ENCODE results near the gene CEP128.

CEP128 gene

DNA sequence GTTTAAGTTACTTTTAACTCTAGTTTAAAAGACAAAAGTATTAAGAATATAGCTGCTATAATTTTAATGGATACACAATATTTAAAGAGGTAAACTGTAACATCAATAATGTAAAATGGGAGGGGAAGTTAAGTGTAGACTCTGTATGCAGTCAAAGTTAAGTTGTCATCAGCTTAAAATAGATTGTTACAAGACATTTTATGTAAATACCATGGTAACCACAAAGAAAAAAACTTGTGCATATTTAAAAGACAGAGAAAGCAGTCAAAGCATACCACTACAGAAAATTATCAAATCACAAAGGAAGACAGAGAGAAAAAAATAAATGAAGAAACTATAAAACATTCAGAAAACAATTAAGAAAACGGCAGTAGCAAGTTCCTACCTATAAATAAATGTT is 73.3 kb downstream of the CEP128 start:
- no peak for DNase-seq

DNA sequence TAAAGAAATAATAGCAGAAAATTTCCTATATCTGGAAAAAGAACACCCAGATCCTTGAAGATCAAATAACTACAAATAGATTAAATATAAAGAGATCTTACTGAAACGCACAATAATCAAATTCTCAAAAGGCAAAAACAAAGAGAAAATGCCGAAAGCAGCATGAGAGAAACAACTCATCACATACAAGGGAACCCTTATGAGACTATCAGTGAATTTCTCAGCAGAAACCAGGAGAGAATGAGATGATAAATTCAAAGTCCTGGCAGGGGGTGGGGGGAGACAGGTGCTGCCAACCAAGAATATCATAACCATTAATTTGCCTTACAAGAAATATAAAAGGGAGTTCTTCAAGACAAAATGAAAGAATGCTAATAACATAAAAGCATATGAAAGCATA is 73.7 kb downstream of the CEP128 start:
- DNase-seq, result no peak

DNA sequence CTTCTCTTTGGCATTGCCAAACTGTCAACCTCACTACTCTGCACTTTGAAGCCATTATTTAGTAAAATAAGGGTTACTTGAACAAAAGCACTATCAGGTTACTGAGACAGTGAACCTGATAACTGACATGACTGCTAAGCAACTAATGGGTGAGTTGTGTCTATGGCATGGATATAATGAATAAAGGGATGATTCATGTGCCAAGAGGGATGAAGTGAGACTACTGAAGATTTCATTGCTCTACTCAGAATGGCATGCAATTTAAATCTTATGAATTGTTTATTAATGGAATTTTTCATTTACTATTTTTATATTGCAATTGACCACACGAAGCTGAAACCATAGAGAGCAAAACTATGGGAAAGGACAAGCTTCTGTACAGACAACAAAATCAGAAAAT is 74.4 kb downstream of the CEP128 start:
- DNase-seq, result no peak

DNA sequence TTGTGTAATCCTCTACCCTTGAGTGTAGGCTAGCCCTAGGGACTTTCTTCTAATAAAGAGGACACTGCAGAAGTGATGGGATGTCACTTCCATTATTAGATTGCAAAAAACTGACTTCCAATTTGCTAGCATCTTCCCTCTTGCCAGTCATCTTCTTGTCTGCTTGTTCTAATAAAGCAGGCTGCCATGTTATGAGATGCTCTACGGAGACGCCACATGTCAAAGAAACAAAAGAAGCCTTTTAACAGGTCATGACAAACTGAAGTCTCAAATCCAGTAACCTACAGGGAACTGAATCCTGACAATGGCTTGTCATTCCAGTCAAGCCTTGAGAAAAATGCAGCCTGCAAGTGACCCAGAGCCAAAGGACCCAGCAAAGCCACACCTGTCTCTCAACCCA is 76.0 kb downstream of the CEP128 start:
- DNase-seq, result no peak

DNA sequence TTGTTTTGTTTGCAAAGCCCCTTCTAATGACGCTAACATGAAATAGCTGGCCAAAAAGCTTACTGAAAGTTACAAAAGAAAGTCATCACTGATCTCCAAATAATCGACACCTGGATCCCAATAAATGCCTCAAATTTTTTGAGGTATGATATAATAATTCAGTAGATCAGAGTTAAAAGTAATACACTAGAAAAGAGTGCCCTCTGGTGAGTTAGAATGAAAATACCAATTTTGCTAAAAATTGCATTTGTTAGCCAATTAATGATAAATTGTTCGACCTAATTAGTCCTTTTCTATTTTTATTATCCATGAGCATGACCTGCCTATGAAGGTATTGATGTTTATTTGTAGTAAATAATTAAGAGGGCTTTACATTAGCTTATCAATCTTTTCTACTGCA is 78.6 kb downstream of the CEP128 start:
- no peak for DNase-seq

DNA sequence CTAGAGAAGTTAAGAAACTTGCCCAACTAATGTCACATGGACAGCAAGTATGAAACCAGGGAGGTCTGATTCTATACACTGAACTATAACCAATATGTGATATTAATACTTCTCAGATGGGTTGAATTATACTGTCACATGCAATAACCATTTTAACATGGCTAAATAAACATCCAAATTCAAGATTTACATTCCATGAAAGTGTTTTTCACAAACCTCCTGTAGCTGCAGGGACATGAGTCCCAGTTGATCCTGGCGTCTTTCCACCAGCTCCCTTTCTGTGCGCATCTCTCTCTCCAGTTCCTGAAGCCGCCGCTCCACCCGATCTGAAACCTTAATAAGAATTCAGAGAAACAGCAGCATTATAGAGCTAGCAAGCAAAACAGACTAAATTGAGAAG is 79.0 kb downstream of the CEP128 start:
- DNase-seq, result no peak

DNA sequence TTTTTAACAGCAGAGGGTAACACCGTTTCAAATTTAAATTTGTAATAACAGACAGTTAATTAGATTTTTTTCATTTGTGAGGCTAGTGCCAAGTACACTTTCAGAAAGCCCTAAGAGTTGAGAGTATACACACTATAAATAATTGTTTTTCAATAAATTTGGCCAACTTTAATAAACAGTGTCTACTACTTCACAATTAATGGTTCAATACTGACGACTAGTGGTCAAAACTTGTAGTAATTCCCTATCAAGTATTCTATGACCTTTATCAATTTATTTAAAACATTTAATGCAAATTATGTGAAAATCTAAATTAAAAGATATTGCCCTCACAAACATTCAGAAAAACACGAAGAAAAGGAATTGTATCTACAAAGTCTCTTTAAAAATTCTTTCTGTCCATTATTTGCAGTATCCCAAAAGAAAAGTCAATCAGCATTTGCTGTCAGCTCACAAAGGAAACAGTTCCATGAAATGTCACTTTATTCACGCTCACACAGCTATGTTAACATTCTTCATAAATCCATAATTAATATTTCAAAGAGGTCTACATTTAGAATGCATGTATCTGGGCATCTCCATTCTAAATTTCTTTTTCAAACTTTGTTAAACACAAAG is 91.2 kb downstream of the CEP128 start:
- no peak for DNase-seq

DNA sequence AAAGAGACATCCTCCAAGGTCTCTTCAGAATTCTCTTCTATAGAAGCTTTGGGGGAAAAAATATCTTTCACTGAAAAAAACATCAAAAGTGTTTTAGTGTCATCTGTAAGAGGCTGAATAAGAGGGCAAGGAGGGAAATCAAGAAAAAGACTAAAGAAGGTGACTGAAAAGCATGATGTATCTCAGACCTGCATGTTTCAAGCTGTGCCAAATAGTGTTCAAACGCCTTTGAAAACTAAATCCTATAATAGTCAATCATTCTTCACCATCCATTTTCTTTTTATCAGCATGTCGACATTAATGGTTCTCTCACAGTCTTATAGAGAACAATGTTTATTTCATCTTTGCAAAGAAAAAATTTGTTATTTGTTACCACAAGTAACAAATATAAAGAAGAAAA is 94.5 kb downstream of the CEP128 start:
- DNase-seq, result no peak

DNA sequence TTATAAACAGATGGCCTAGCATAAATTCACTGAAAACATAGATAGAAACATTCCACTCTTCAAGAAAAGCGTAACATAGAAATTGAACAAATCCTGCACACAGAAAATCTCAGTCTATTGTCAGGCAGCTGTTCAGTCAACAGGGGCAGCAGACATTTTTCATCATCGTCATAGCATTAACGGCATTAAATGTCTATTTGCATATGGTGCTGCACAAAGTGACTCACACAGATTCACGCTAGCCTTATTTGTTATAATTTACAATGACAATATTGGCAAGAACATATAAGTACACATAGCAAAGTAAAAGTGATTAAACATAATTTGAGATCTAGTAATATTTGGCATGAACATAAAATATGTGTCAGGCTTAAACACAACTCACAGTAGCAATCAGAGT is 95.7 kb downstream of the CEP128 start:
- DNase-seq, result no peak

DNA sequence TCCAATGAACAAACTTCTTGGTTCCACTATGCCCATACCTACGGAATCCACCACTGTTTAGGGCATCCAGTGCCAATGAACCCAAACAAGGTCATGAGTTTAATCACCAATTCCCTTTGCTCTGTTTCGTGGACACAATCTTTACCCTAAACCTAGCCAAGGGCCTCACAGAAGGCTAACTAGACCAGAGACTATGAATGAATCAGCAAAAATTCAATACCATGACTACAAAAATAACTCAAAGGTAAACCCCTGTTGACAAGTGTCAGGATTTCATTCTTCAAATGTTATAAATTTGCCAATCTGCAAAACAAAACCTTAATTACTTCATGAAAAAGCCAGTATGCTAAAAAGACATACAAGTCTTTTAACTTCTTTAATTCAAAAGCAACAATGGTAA is 96.7 kb downstream of the CEP128 start:
- DNase-seq, result no peak

DNA sequence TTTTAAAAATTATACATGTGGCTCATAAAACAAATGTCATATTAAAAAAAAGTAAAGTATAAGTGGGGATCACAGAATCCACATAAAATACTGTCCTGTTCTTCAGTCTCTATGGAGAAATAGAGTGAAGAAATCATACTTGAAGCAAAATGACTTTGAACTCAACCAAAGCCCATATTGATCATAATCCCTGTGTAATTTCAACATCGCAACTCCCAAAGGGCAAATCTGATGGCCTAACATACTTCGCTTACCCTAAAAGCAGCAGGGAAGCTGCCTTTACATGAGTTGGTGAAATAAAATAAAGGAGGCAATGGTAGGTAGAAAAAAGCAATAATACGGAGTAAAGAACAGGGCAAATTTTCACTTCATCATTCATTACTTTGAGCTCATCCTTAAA is 101.8 kb downstream of the CEP128 start:
- DNase-seq, result no peak

DNA sequence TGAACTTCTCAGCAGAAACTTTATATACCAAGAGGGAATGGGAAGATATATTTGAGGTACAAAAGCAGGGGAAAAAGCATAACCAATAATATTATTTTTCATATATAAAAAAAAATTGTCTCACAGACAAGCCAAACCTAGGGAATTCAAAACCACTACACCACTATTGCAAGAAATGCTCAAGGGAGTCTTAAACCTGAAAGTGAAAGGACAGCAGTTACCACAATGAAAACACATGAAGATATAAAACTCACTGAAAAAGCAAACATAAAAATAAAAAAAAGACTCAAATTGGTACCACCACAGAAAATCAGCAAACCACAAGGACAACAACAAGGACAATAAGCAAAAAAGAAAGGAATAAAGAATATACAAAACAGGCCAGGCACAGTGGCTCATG is 131.9 kb downstream of the CEP128 start:
- DNase-seq, result no peak

DNA sequence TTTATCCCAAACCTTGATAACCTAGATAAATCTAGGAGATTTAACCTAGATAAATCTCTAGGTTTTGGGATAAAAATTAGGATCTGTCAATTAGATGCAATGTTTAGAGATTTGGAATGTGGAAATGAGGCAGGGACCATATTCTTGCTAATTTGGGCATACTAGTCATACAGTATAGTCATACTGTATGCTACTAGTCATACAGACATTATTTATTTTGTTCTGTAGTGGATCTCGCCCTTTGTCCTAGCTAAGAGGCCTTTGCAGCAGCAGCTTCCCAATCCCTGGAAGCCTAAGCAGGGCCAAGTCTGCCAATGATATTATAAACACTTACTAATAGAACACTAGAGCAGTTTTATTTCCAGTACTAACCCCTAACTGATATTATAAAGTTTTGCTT is 136.4 kb downstream of the CEP128 start:
- no peak for DNase-seq

DNA sequence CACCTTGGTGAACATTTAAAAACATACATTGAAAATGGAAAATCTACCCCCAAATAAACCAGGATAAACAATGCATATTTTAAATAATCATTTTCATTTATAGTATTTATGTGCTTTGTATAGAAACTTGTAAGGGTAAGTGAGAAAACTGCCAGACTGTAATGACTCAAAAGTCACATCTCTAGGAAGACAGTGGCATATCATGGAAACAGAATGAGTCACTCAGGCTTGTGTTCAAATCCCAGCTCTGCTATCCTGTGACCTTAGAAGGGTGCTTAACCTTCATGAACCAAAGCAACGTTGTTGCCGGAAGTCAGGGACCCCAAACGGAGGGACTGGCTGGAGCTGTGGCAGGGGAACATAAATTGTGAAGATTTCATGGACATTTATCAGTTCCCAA is 142.7 kb downstream of the CEP128 start:
- DNase-seq, result no peak

DNA sequence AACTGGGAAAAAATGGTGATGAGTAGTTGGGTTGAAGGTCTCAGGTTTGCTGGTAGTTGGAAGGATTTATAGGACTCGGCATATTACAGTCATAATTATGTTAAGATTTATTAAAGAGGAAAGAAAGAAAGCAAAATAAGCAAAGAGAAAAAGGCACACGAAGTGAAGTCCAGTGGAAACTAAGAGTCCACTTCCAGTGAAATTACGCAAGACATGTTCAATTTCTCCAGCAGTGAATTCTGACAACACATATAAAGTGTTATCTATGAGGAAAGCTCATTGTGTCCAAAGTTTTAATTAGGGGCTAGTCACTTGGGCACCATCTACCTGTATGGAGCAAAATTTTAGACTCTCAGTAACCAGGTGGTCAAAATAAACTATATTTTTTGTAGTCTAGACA is 143.3 kb downstream of the CEP128 start:
- no peak for DNase-seq

DNA sequence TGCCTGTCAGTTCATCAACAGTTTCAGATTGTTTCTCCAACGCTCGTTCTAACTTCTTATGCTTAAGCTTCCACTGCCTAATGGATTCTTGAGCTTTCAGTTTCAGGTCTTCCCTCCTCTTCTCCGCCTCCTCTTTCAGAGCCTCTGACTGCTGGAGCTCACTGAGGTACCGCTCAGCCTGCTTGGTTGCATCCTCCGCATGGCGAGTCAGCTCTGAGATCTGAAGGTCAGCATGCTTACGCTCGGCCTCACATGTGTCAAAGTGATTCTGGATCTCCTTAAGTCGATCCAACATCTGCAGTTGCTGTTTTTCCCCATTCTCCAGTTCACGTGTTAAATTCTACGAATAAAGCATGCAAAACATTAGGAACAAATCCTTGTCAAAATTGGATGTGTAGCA is 148.8 kb downstream of the CEP128 start:
- DNase-seq, result no peak

DNA sequence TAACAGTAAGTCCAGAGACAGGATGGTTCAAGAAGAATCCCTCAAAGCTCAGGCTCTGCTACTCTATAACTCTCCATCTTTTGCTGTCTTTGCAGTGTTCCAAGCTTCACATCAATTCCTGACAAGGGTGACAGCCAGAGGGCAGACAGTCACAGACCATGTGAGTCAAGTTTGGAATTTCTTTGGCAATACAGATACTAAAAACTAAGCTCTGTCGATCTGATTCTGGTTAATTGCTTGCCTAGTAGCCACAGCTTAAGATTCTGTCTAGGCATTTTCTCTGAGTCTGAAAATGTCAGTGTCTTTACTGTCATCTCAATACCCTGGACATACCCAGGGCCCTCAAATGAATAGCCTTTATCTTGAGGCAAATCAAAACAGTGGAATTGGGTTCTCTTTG is 153.7 kb downstream of the CEP128 start:
- DNase-seq, result no peak

DNA sequence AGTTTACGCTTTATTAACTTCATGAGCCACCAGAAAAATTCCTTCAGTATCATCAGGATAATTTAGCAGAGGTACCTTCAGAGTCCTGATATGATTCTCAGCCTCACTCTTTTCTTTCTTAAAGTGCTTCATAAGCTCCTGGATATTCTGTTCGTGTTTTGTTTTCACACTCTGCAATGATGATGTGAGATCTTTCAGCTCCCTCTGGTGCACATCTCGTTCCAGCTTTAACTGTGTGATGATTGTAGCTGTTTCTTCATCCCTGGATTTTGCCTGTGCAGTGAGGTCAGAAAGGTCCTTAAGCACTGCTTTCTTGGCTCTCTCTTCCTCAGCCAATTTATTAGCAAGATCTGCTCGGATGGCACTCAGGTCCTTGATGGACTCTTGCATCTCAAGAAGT is 156.7 kb downstream of the CEP128 start:
- no peak for DNase-seq

DNA sequence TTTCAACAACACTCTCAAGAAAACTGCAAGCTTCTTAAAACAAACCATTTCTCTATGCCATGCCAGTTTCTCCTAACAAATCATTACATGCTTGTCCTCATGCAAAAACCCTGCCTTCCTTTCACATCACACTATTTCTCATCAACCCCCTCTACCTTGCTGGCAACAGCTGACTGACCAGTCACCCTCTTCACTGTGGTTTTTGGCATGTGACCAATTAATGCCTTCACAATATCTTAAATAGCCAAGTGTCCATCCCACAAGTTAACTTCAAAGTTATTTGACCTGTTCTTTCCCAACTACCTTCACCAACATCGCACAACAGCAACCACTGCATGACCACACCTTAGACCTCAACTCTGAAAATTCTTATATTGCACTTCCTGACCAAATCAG is 159.6 kb downstream of the CEP128 start:
- DNase-seq, result no peak

DNA sequence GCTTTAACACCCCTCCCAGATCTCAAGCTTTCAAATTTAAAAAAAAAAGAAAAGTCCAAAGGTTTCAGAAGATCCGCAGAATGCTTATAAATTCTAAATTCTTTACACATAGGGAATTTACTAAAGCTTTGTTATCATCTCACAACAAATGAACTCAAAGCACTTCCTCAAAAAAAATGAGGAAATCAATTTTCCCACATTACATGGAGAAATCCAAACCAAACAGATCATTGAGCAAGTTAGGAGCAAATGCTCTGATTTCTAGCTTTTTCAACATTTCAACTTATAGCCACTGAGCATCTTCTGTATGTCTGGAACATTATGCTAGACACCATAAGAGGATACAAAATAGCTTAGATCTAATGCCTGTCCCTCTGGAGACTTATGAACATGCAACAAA is 161.0 kb downstream of the CEP128 start:
- DNase-seq, result no peak

DNA sequence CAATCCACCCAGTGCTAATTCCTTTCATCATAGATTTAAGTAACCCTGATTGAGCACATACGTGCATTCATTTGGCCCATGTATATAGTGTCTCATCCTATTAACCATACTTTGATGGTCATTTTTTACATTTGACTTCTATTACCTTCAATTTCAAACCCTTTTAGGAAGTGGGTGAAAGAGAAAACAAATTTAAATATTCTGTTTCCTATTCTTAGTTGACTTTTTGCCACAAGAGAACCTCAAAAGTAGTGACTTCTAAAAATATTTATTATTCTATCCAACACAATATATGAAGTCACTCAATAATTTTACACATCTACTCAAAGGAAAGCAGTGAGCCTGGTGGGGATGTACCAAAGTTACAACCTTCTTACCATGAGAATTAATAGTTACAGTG is 164.9 kb downstream of the CEP128 start:
- no peak for DNase-seq

DNA sequence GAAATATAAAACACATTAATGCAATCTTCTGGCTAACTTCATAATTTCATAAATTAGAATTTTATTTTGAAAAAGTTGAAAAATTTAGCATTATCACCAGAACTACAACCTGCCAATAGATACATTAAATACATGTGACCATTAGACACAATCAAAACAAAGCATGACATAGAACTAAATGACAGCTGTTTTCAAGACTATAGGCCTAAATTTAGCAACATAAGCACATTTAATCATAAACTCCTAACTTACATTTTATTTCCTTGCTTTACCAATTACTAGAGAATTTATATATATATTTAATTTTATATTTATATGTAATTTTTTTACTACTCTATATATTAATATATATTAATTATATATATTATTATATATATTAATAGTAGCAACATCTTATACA is 165.4 kb downstream of the CEP128 start:
- DNase-seq, result no peak

DNA sequence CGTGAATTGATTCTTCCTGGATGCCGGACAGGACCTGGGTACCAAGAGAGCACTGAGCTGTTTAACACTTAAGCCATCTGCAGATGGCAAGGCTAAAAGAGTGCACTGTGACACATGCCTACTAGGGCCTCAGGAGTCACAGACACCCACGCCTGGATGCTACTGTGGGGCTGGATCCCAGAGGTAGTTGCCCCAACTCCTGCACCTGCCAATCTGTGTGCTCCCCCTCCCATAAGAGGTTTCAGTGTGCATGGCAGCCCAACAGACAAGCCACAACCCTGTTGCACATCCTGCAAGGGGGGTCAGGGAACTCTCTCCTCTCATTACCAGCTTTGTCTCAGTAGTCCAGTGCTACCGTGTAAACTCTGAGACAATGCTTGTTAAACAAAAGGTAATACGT is 169.0 kb downstream of the CEP128 start:
- no peak for DNase-seq

DNA sequence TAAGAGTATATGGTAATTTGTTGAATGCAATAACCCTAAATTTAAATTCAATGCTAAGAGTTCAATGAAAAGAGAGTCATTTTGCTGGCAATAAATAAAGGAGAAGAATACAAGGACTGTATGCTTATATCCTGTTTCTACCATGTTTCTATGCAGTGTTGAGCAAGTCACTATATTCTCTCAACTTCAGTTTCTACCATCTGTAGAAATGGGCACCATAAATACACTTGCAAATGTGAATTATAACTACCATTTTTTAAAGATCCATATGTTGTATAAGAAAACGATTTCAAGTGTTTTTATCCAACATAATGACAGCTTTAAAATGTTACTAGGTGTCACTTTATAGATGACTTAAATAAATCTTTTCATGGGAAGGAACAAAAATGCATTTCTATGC is 170.3 kb downstream of the CEP128 start:
- no peak for DNase-seq

DNA sequence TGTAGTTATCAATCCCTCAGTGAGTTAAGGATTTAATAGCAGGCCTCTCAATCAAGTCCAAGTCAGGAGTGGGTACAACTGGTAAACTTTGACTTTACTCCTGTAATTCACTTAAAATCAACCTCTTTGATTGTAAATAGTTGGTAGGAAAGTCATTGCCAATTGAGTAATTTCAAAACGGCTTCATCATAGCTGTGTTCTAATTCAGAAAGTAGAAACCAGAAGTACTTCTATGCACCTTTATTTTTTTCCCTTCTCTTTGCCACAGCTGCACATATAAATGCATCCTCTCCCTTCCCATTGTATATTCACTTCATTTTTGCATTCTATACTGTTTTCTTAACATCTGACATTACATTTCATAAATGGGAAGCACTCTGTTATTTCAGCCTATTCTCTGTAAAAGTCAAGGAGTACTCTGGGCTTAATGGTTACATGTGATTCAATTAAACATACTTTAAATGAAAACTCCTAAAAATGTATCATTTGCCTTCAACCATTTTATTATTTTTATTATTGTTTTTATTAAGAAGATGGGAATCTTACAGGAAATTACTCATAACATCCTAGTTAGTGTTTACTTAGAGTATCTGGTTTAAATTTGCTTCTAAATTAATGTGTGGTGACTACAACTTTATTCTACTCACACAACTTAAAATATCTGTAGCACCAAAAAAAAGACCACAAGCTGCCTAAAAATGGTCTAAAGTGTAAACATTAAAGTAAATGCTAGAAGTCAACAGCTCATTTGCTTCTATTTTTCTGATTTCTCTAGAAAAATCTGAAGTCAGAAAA is 171.2 kb downstream of the CEP128 start:
- no peak for DNase-seq

Data from NCI-H510A (cell line).